K562 (cell line): ENCODE results near the gene STC2. TPM values are rescaled to one million over a fixed set of nuclear protein-coding genes. Genes with fewer than 3 reads are reported as not detected.
A peak's percentile ranks its signal among the peaks of the same experiment; 100 is the strongest.

Experiments
- ARHGAP35 ChIP-seq: fragments of 450-650 bp; IDR thresholded peaks from 2 replicates; pipeline ENCODE4 v1.6.1; 2018; ENCODE audit not compliant: partially characterized antibody
- HIVEP1 ChIP-seq: fragments of 250-450 bp; sonication (Bioruptor Pico); IDR thresholded peaks from 2 replicates; pipeline ENCODE4 v1.4.0; 2020; ENCODE audit warnings: mild to moderate bottlenecking
- NCOA4 ChIP-seq: fragments of 450-650 bp; IDR thresholded peaks from 2 replicates; pipeline ENCODE4 v1.6.1; 2018; ENCODE audit warnings: mild to moderate bottlenecking; ENCODE audit not compliant: partially characterized antibody
- NFRKB ChIP-seq: fragments of 450-650 bp; IDR thresholded peaks from 2 replicates; pipeline ENCODE4 v1.6.1; 2016; ENCODE audit warnings: low read depth
- TARDBP ChIP-seq: fragments of 450-650 bp; IDR thresholded peaks from 2 replicates; pipeline ENCODE4 v1.6.1; 2016
- ZBTB11 ChIP-seq, 3 experiments: fragments of 200-800 bp in 1 of 3; fragments of 250-450 bp in 1 of 3; fragments of 450-650 bp in 1 of 3; sonication (Bioruptor Pico) in 1 of 3; sonication (Bioruptor generic) in 1 of 3; formaldehyde crosslinking in 1 of 3; IDR thresholded peaks; 2 replicates each; pipeline versions ENCODE4 v1.6.1 to v1.8.0; 2016 to 2022; ENCODE audit warnings: mild to moderate bottlenecking in 2 of 3, missing genetic modification characterization in 2 of 3, missing compliant biosample characterization in 1 of 3, moderate library complexity in 1 of 3
- ZNF592 ChIP-seq: fragments of 450-650 bp; IDR thresholded peaks from 2 replicates; pipeline ENCODE4 v1.6.1; 2017; ENCODE audit warnings: antibody characterized with exemption, mild to moderate bottlenecking
- ZSCAN32 ChIP-seq: fragments of 450-650 bp; formaldehyde crosslinking; IDR thresholded peaks from 2 replicates; pipeline ENCODE4 v1.4.0; 2020; ENCODE audit warnings: mild to moderate bottlenecking, moderate library complexity
- polyA plus RNA-seq, 8 experiments: library from polyadenylated mRNA; depleted of rRNA in 4 of 8; stranded (reverse) in 5 of 8; unstranded in 3 of 8; fragments of >200 nt; fragmentation: Nextera tagmentation in 2 of 8; fragmentation: Illumina TruSeq in 1 of 8; extraction: Ambion mirVana in 2 of 8; extraction: Trizol in 1 of 8; gene quantifications; 2 replicates each; pipeline versions ENCODE4 v1.2.1 to v1.2.3, GENCODE V29; 2011 to 2014; ENCODE audit warnings: inconsistent platforms in 1 of 8, missing spikeins in 1 of 8
- total RNA-seq, 7 experiments: library from RNA; depleted of rRNA in 6 of 7; stranded (reverse); fragments of >200 nt in 6 of 7; fragmentation: Illumina TruSeq in 2 of 7; extraction: Trizol in 2 of 7; gene quantifications; 2 replicates each; pipeline versions ENCODE4 v1.2.1 to v1.2.3, GENCODE V29; 2011 to 2021; ENCODE audit warnings: low replicate concordance in 1 of 7
- TF ChIP-seq, protein P1 (sequence below): fragments of 450-650 bp; IDR thresholded peaks from 2 replicates; pipeline ENCODE4 v1.6.1; 2016; ENCODE audit warnings: low read depth, mild to moderate bottlenecking, moderate library complexity
- TF ChIP-seq, protein P2 (sequence below): fragments of 450-650 bp; IDR thresholded peaks from 2 replicates; pipeline ENCODE4 v1.6.1; 2016; ENCODE audit warnings: borderline replicate concordance

Gene STC2
- total and polyA plus RNA-seq, 9 of the 15 experiments (the other 6 are each of a cell fraction or from before 2014, with no cell fraction given) = 0.62 to 31.7 (median 7.4) TPM

DNA sequence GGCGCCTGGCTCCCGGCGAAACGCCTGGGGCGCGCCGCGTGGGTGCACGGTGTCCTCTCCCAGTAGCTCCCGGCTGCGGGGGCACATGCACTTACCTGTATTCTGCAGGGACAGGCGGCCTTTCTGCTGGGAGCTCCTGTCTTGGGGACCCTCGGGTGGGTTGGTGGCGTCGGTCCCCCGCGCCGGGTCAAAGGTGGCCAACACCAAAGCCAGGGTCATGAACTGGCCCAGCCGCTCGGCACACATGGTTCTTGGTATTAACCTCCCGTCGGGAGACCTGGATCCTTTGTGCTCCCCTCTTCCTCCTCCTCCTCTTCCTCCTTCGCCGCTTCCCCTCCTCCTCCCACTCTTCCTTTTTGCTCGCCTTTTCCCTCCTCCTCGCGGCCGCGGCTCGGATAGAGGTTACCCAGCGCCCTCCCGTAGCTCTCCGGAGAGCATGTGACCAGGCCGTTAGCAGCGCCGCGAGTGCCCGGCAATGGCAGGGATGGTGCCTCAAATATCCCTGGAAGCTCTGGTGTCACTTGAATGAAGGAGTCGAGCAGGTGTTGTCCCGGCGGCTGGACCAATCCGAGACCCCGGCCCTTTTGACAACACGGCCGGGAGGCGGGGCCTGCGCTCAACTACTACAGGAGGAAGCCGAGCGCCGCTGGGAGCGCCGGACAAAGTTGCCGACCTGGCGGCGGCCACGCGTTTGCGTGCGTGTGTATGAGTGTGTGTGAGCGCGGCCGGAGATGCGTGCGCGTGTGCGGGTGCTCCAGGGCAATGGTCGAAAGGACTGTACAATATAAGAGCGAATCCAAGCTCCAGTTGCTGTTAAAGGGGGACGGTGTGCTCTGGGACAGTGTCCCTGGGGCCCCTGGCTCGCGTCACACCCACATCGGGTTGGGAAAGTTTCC, at the start of gene STC2 (continued):
- TF ChIP-seq ZNF592 (peak; percentile 76; the same call in 1 of the 2 replicates), ZBTB11 (CRISPR knock-in tag; IDR thresholded peaks at IDR 0.05) (peak in 1 of 3 experiments; percentile 67; a peak in 1 of 6 replicates), NCOA4 (no peak), HIVEP1 (no peak), ARHGAP35 (no peak), NFRKB (peak; percentile 81; the same call in 1 of the 2 replicates), ZSCAN32 (CRISPR knock-in tag) (no peak), TARDBP (no peak)
- TF ChIP-seq, protein P1, sequence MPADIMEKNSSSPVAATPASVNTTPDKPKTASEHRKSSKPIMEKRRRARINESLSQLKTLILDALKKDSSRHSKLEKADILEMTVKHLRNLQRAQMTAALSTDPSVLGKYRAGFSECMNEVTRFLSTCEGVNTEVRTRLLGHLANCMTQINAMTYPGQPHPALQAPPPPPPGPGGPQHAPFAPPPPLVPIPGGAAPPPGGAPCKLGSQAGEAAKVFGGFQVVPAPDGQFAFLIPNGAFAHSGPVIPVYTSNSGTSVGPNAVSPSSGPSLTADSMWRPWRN = 0 out of 2 replicates have a peak, but pooled peaks have one; percentile 1
- TF ChIP-seq, protein P2, sequence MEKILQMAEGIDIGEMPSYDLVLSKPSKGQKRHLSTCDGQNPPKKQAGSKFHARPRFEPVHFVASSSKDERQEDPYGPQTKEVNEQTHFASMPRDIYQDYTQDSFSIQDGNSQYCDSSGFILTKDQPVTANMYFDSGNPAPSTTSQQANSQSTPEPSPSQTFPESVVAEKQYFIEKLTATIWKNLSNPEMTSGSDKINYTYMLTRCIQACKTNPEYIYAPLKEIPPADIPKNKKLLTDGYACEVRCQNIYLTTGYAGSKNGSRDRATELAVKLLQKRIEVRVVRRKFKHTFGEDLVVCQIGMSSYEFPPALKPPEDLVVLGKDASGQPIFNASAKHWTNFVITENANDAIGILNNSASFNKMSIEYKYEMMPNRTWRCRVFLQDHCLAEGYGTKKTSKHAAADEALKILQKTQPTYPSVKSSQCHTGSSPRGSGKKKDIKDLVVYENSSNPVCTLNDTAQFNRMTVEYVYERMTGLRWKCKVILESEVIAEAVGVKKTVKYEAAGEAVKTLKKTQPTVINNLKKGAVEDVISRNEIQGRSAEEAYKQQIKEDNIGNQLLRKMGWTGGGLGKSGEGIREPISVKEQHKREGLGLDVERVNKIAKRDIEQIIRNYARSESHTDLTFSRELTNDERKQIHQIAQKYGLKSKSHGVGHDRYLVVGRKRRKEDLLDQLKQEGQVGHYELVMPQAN = no peak
